Endodermal cell (in vitro differentiated cells): ENCODE data around the gene DOCK4. TPM values are rescaled to one million over a fixed set of nuclear protein-coding genes. Genes with fewer than 3 reads are reported as not detected.

ENCODE experiments used
- DNase-seq: peaks from one replicate; pipeline ENCODE4 v3.0.0-alpha.2; 2017
- H3K27ac ChIP-seq: 2 replicates; pipeline ENCODE4 v1.5.1; 2013; ENCODE audit warnings: mild to moderate bottlenecking, low read depth, low read length, moderate library complexity
- H3K27me3 ChIP-seq: 2 replicates; pipeline ENCODE4 v1.6.1; 2013; ENCODE audit warnings: mild to moderate bottlenecking, low read length, moderate library complexity; ENCODE audit not compliant: insufficient read depth, control insufficient read depth, poor library complexity, severe bottlenecking
- H3K36me3 ChIP-seq: 2 replicates; pipeline ENCODE4 v1.7.0; 2013; ENCODE audit warnings: mild to moderate bottlenecking, low read length, moderate library complexity; ENCODE audit not compliant: control insufficient read depth, insufficient read depth
- H3K4me1 ChIP-seq: one replicate; pipeline ENCODE4 v1.7.0; 2013; ENCODE audit warnings: low read length; ENCODE audit not compliant: control insufficient read depth, insufficient read depth
- H3K4me3 ChIP-seq: 2 replicates; pipeline ENCODE4 v1.5.1; 2013; ENCODE audit warnings: mild to moderate bottlenecking, low read length, moderate library complexity
- H3K9ac ChIP-seq: 2 replicates; pipeline ENCODE4 v1.6.1; 2013; ENCODE audit warnings: mild to moderate bottlenecking, low read length, moderate library complexity; ENCODE audit not compliant: poor library complexity, severe bottlenecking; ENCODE audit errors: extremely low read depth
- H3K9me3 ChIP-seq: 2 replicates; pipeline ENCODE4 v1.6.1; 2013; ENCODE audit warnings: mild to moderate bottlenecking, low read length, moderate library complexity; ENCODE audit not compliant: control insufficient read depth
- H3K27ac Mint-ChIP-seq: 2 replicates; pipeline ENCODE4 v1.8.0; 2020; ENCODE audit warnings: mixed read lengths
- H3K27me3 Mint-ChIP-seq: 2 replicates; pipeline ENCODE4 v1.8.0; 2021; ENCODE audit warnings: mild to moderate bottlenecking, mixed read lengths; ENCODE audit not compliant: insufficient read depth
- H3K36me3 Mint-ChIP-seq: 2 replicates; pipeline ENCODE4 v1.8.0; 2020; ENCODE audit warnings: low read depth, mixed read lengths
- H3K4me1 Mint-ChIP-seq: 2 replicates; pipeline ENCODE4 v1.8.0; 2020; ENCODE audit warnings: mixed read lengths
- H3K4me3 Mint-ChIP-seq: 2 replicates; pipeline ENCODE4 v1.8.0; 2020; ENCODE audit warnings: mild to moderate bottlenecking, moderate library complexity, mixed read lengths
- H3K9me3 Mint-ChIP-seq: 2 replicates; pipeline ENCODE4 v1.8.0; 2020; ENCODE audit warnings: mild to moderate bottlenecking, mixed read lengths
- CTCF ChIP-seq: fragments of 200-600 bp; sonication (generic); conservative IDR thresholded peaks from 2 replicates; pipeline ENCODE4 v1.5.0; 2021; ENCODE audit warnings: antibody characterized with exemption, mild to moderate bottlenecking
- WGBS, 2 experiments: methylation state at CpG; one replicate each; pipeline versions ENCODE4 v1.1.5 to v1.1.7; 2013; ENCODE audit warnings: missing lambda C conversion rate in 2 of 2, mixed read lengths in 1 of 2; ENCODE audit not compliant: insufficient coverage in 1 of 2, insufficient read length in 1 of 2; 5-methylcytosine and 5-hydroxymethylcytosine counted together
- total RNA-seq, 2 donors: library from RNA; stranded (reverse); fragmentation: NEBNext Ultra II Directional in 1 of 2; extraction: Animal tissue kit (Norgen Biotek cat#: 25700) in 1 of 2; gene quantifications; 2 replicates in 1 of 2; 3 replicates in 1 of 2; pipeline ENCODE4 v1.2.1, GENCODE V29; 2021

The DOCK4 gene
- total RNA-seq, 2 donors from 2014 or later = 11.2 to 15.3 TPM

GRCh38 chr7:111997546-111997945 is 208.7 kb downstream of the DOCK4 start:
- TF ChIP-seq CTCF = no peak
- Mint-ChIP-seq H3K9me3 (no peaks in the 10 kb centered on the region), H3K4me1 (peaks cover 7% of the 10 kb centered on the region), H3K36me3 (no peaks in the 10 kb centered on the region), H3K27me3 (no peaks in the 10 kb centered on the region), H3K27ac (no peak overlapping the region), H3K4me3 (no peak overlapping the region)
- Histone ChIP-seq H3K27ac (no peak overlapping the region), H3K9me3 (no peaks in the 10 kb centered on the region), H3K27me3 (no peaks in the 10 kb centered on the region), H3K36me3 (no peaks in the 10 kb centered on the region), H3K4me3 (no peak overlapping the region), H3K9ac (no peak overlapping the region), H3K4me1 (no peaks in the 10 kb centered on the region)
- DNase-seq = no peak
- no CpG with 5 or more reads among the region's 1 CpG for WGBS, 2 experiments

GRCh38 chr7:111992601-111993000 is 213.6 kb downstream of the DOCK4 start:
- Histone ChIP-seq H3K4me1 (no peaks in the 10 kb centered on the region), H3K27ac (no peak overlapping the region), H3K9ac (no peak overlapping the region), H3K9me3 (no peaks in the 10 kb centered on the region), H3K27me3 (no peaks in the 10 kb centered on the region), H3K4me3 (no peak overlapping the region), H3K36me3 (no peaks in the 10 kb centered on the region)
- Mint-ChIP-seq H3K27ac (no peak overlapping the region), H3K9me3 (no peaks in the 10 kb centered on the region), H3K4me3 (no peak overlapping the region), H3K4me1 (peaks cover 11% of the 10 kb centered on the region), H3K36me3 (no peaks in the 10 kb centered on the region), H3K27me3 (no peaks in the 10 kb centered on the region)
- DNase-seq = no peak
- WGBS, 2 experiments = 80 to 84% methylated on average over 3 to 4 of the region's 4 CpGs
- TF ChIP-seq CTCF = no peak

GRCh38 chr7:111990643-111991042 is 215.6 kb downstream of the DOCK4 start:
- Histone ChIP-seq H3K36me3 (no peaks in the 10 kb centered on the region), H3K27ac (no peak overlapping the region), H3K27me3 (no peaks in the 10 kb centered on the region), H3K9ac (no peak overlapping the region), H3K4me3 (no peak overlapping the region), H3K9me3 (no peaks in the 10 kb centered on the region), H3K4me1 (no peaks in the 10 kb centered on the region)
- 91 to 94% methylated on average over 2 to 3 of the region's 3 CpGs for WGBS, 2 experiments
- no peak for TF ChIP-seq CTCF
- H3K27me3 Mint-ChIP-seq = no peaks in the 10 kb centered on the region
- no peak for DNase-seq
- H3K27ac Mint-ChIP-seq = no peak overlapping the region
- H3K4me3 Mint-ChIP-seq = no peak overlapping the region
- H3K9me3 Mint-ChIP-seq = no peaks in the 10 kb centered on the region
- no peaks in the 10 kb centered on the region for H3K36me3 Mint-ChIP-seq
- H3K4me1 Mint-ChIP-seq = peaks cover 18% of the 10 kb centered on the region
